Peyer's patch (tissue), 4 donors: ENCODE measurements around the gene YIPF5.

Experiments
- CTCF ChIP-seq, 6 experiments: fragments of 450-650 bp in 4 of 6; fragments of 200-600 bp in 2 of 6; sonication (generic) in 1 of 6; IDR thresholded peaks; one replicate each; pipeline ENCODE4 v1.5.1; 2017 to 2019; ENCODE audit warnings: antibody characterized with exemption in 6 of 6, mild to moderate bottlenecking in 3 of 6, moderate library complexity in 1 of 6
- POLR2A ChIP-seq, 2 donors: fragments of 450-650 bp; IDR thresholded peaks; one replicate each; pipeline ENCODE4 v1.5.1; 2017; ENCODE audit warnings: antibody characterized with exemption in 2 of 2, mild to moderate bottlenecking in 2 of 2, moderate library complexity in 2 of 2

- TF ChIP-seq CTCF (IDR thresholded peaks at IDR 0.05) (no peak), POLR2A (IDR thresholded peaks at IDR 0.05) (no peak)
These were observed 19.4 kb downstream of the YIPF5 start for GRCh38 chr5:144151026-144151425.
